NB4 (cell line): ENCODE measurements around the gene GCLC.

Experiments used
- CTCF ChIP-seq: IDR thresholded peaks from one replicate; pipeline ENCODE4 v1.5.1; 2012; ENCODE audit warnings: low read depth, low read length
- POLR2A ChIP-seq: IDR thresholded peaks from 2 replicates; pipeline ENCODE4 v1.6.1; 2011; ENCODE audit warnings: mild to moderate bottlenecking; ENCODE audit not compliant: insufficient read length; ENCODE audit errors: extremely low read depth

DNA sequence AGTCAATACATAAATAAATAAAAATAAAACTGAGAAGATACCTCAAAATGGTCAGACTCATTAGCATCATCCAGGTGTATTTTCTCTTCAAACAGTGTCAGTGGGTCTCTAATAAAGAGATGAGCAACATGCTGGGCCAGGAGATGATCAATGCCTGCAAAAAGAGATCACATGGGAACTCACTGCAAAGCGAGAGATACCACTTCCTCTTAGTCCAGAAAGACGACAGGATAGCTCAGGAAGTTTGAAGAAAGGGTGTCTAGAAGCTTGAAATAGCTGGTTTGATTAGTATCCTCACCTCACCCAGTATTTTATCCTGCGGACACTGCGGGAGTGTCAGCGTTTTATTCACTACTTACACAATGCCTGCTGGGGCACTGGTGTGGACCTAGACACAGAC is 38.0 kb downstream of the GCLC start:
- TF ChIP-seq CTCF (no peak), POLR2A (no peak)
